OCI-LY7 (cell line): ENCODE results near the gene ADRA1B.

ENCODE experiments used
- CTCF ChIP-seq: fragments of 200-600 bp; sonication (generic); conservative IDR thresholded peaks from 2 replicates; pipeline ENCODE4 v1.5.1; 2014; ENCODE audit warnings: mild to moderate bottlenecking, antibody characterized with exemption, low read length, moderate library complexity, mixed read lengths
- EZH2phosphoT487 ChIP-seq: fragments of 200-600 bp; sonication (generic); IDR thresholded peaks from 2 replicates; pipeline ENCODE4 v1.6.1; 2018; ENCODE audit warnings: low read depth, borderline replicate concordance, mild to moderate bottlenecking, mixed run types, antibody characterized with exemption, low read length, moderate library complexity, mixed read lengths

GRCh38 chr5:159908591-159908940 is 7.7 kb upstream of the ADRA1B start:
- TF ChIP-seq CTCF (no peak), EZH2phosphoT487 (no peak)
